ENCODE measurements around the gene GPSM1.

- TF ChIP-seq CTCF (IDR thresholded peaks at IDR 0.05; ENCODE audit: borderline replicate concordance, extremely low read depth, low read length, poor library complexity, severe bottlenecking) (no peak), EZH2 (IDR thresholded peaks at IDR 0.05; ENCODE audit: borderline replicate concordance, low read depth, low read length, severe bottlenecking) (no peak)
Measured at GRCh38 chr9:136284311-136284710, 43.0 kb upstream of the GPSM1 start.

All from DND-41 (cell line).